Liver (tissue), 10 donors: ENCODE results near the gene TAS2R46. TPM values are rescaled to one million over a fixed set of nuclear protein-coding genes. Genes with fewer than 3 reads are reported as not detected.

ENCODE experiments used
- DNase-seq: peaks from one replicate; pipeline ENCODE4 v3.0.0-alpha.2; 2017; ENCODE audit warnings: low spot score
- H3K27ac ChIP-seq, 2 donors: one replicate each; pipeline ENCODE4 v1.7.0; 2013; ENCODE audit warnings: inconsistent platforms in 2 of 2, low read length in 2 of 2, control low read depth in 1 of 2, low read depth in 1 of 2, mild to moderate bottlenecking in 1 of 2
- H3K27me3 ChIP-seq, 4 donors: one replicate each; pipeline versions ENCODE4 v1.6.1 to v1.7.0; 2013; ENCODE audit warnings: low read length in 3 of 4, inconsistent platforms in 1 of 4, mild to moderate bottlenecking in 1 of 4, moderate library complexity in 1 of 4; ENCODE audit not compliant: control insufficient read depth in 4 of 4, insufficient read depth in 4 of 4
- H3K36me3 ChIP-seq, 4 donors: one replicate each; pipeline versions ENCODE4 v1.6.1 to v1.7.0; 2013; ENCODE audit warnings: low read length in 3 of 4, mild to moderate bottlenecking in 3 of 4, low read depth in 1 of 4, moderate library complexity in 1 of 4; ENCODE audit not compliant: control insufficient read depth in 4 of 4, insufficient read depth in 3 of 4
- H3K4me1 ChIP-seq, 4 donors: one replicate each; pipeline versions ENCODE4 v1.6.1 to v1.7.0; 2013; ENCODE audit warnings: low read length in 3 of 4, mild to moderate bottlenecking in 3 of 4, moderate library complexity in 1 of 4; ENCODE audit not compliant: control insufficient read depth in 4 of 4, insufficient read depth in 4 of 4
- H3K4me3 ChIP-seq, 3 donors: one replicate each; pipeline versions ENCODE4 v1.6.1 to v1.7.0; 2013; ENCODE audit warnings: low read length in 3 of 3, control low read depth in 1 of 3, low read depth in 1 of 3, mild to moderate bottlenecking in 1 of 3
- H3K9ac ChIP-seq, 2 donors: one replicate each; pipeline ENCODE4 v1.7.0; 2013; ENCODE audit warnings: low read length in 2 of 2, mild to moderate bottlenecking in 2 of 2, moderate library complexity in 2 of 2, control low read depth in 1 of 2, low read depth in 1 of 2
- H3K9me3 ChIP-seq, 4 donors: one replicate each; pipeline versions ENCODE4 v1.6.1 to v1.7.0; 2013; ENCODE audit warnings: low read length in 3 of 4; ENCODE audit not compliant: control insufficient read depth in 4 of 4
- EGR1 ChIP-seq, 2 donors: IDR thresholded peaks; 2 replicates each; pipeline ENCODE4 v1.6.1; 2016 to 2018; ENCODE audit warnings: antibody characterized with exemption in 2 of 2, low read depth in 2 of 2
- FOXA1 ChIP-seq: IDR thresholded peaks from 2 replicates; pipeline ENCODE4 v1.6.1; 2016; ENCODE audit warnings: antibody characterized with exemption
- GABPA ChIP-seq, 2 donors: IDR thresholded peaks in 1 of 2; conservative IDR thresholded peaks in 1 of 2; 2 replicates each; pipeline ENCODE4 v1.6.1; 2016; ENCODE audit warnings: antibody characterized with exemption in 2 of 2, mild to moderate bottlenecking in 1 of 2, moderate library complexity in 1 of 2
- HNF4G ChIP-seq: IDR thresholded peaks from 2 replicates; pipeline ENCODE4 v1.6.1; 2016; ENCODE audit warnings: antibody characterized with exemption
- JUND ChIP-seq, 2 donors: IDR thresholded peaks; 2 replicates each; pipeline ENCODE4 v1.6.1; 2016; ENCODE audit warnings: antibody characterized with exemption in 2 of 2
- NR2F2 ChIP-seq: IDR thresholded peaks from 2 replicates; pipeline ENCODE4 v1.6.1; 2016; ENCODE audit warnings: antibody characterized with exemption
- SP1 ChIP-seq: IDR thresholded peaks from 2 replicates; pipeline ENCODE4 v1.6.1; 2018; ENCODE audit warnings: antibody characterized with exemption, mild to moderate bottlenecking
- YY1 ChIP-seq: IDR thresholded peaks from 2 replicates; pipeline ENCODE4 v1.6.1; 2016; ENCODE audit warnings: antibody characterized with exemption, mild to moderate bottlenecking
- polyA plus RNA-seq, 2 donors: library from polyadenylated mRNA; stranded (reverse) in 1 of 2; unstranded in 1 of 2; fragments of 200-250 nt in 1 of 2; fragments of >200 nt in 1 of 2; fragmentation: Nextera tagmentation in 1 of 2; extraction: Ambion mirVana in 1 of 2; gene quantifications; one replicate each; pipeline versions ENCODE4 v1.2.1 to v1.2.3, GENCODE V29; 2013 to 2015
- small RNA-seq: library from RNA; depleted of rRNA; stranded (forward); fragments of <200 nt; gene quantifications from one replicate; pipeline ENCODE3, GENCODE V24; 2014
- total RNA-seq, 2 donors: library from RNA; depleted of rRNA; stranded (reverse); fragments of >200 nt; gene quantifications; one replicate each; pipeline ENCODE4 v1.2.3, GENCODE V29; 2014
- TF ChIP-seq, protein P1 (sequence below): IDR thresholded peaks from 2 replicates; pipeline ENCODE4 v1.6.1; 2016; ENCODE audit warnings: antibody characterized with exemption, mild to moderate bottlenecking
- donor health status: healthy.
- donor health status: healthy.
- donor health status: healthy.
- donor health status: healthy.
- donor health status: healthy.

Gene TAS2R46
- total and polyA plus RNA-seq, 4 donors, result 0.35 to 6.7 (median 1.1) TPM; not detected in 1

GRCh38 chr12:11014234-11014633 is 47.9 kb downstream of the TAS2R46 start:
- Histone ChIP-seq H3K27me3 (no peaks in the 10 kb centered on the region), H3K36me3 (no peaks in the 10 kb centered on the region), H3K9ac (no peak overlapping the region), H3K27ac (no peak overlapping the region), H3K4me1 (peaks cover 0 to 10% (median 4%) of the 10 kb centered on the region in 4 donors), H3K9me3 (no peaks in the 10 kb centered on the region), H3K4me3 (no peak overlapping the region)
- no peak for TF ChIP-seq HNF4G
- no peak for TF ChIP-seq NR2F2
- TF ChIP-seq JUND (IDR thresholded peaks at IDR 0.05), result no peak
- TF ChIP-seq SP1, result no peak
- no peak for TF ChIP-seq EGR1 (IDR thresholded peaks at IDR 0.05; ENCODE audit: low read depth in 2 of 2)
- no peak for TF ChIP-seq YY1
- TF ChIP-seq, protein P1, sequence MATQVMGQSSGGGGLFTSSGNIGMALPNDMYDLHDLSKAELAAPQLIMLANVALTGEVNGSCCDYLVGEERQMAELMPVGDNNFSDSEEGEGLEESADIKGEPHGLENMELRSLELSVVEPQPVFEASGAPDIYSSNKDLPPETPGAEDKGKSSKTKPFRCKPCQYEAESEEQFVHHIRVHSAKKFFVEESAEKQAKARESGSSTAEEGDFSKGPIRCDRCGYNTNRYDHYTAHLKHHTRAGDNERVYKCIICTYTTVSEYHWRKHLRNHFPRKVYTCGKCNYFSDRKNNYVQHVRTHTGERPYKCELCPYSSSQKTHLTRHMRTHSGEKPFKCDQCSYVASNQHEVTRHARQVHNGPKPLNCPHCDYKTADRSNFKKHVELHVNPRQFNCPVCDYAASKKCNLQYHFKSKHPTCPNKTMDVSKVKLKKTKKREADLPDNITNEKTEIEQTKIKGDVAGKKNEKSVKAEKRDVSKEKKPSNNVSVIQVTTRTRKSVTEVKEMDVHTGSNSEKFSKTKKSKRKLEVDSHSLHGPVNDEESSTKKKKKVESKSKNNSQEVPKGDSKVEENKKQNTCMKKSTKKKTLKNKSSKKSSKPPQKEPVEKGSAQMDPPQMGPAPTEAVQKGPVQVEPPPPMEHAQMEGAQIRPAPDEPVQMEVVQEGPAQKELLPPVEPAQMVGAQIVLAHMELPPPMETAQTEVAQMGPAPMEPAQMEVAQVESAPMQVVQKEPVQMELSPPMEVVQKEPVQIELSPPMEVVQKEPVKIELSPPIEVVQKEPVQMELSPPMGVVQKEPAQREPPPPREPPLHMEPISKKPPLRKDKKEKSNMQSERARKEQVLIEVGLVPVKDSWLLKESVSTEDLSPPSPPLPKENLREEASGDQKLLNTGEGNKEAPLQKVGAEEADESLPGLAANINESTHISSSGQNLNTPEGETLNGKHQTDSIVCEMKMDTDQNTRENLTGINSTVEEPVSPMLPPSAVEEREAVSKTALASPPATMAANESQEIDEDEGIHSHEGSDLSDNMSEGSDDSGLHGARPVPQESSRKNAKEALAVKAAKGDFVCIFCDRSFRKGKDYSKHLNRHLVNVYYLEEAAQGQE, result no peak
- no peak for TF ChIP-seq GABPA (IDR thresholded peaks at IDR 0.05 in 1 of 2, conservative IDR thresholded peaks at IDR 0.05 in 1 of 2)
- TF ChIP-seq FOXA1, result no peak
- no peak for DNase-seq

Small RNA genes lying within 50 kb of the gene (small RNA-seq; reads per million reads assigned to genes)
- gene AC018630.1, result not detected

Other genes starting within 250 kb of the TAS2R46 start
- gene TAS2R10, start 235.9 kb downstream of the TAS2R46 start, total RNA-seq, result 1 to 10 TPM in 1 of 2 donors, under 1 TPM in 1; 0.14 to 3.0 TPM
- gene TAS2R10, start 235.9 kb downstream of the TAS2R46 start, polyA plus RNA-seq, result under 1 TPM in 1 of 2 donors, not detected in 1; 0.40 TPM
- gene PRR4, start 212.8 kb downstream of the TAS2R46 start, total RNA-seq, result 1 to 10 TPM in 1 of 2 donors, under 1 TPM in 1; 0.56 to 3.5 TPM
- gene PRR4, start 212.8 kb downstream of the TAS2R46 start, polyA plus RNA-seq, result 1 to 10 TPM in 1 of 2 donors, under 1 TPM in 1; 0.65 to 2.2 TPM
- gene PRH1, start 178.0 kb downstream of the TAS2R46 start, total RNA-seq, result 10 to 100 TPM in 1 of 2 donors, 1 to 10 TPM in 1; 9.6 to 29.6 TPM
- 10 to 100 TPM in 1 of 2 donors, 1 to 10 TPM in 1; 1.3 to 22.6 TPM for gene PRH1, start 178.0 kb downstream of the TAS2R46 start, polyA plus RNA-seq
- 1 to 10 TPM in 1 of 2 donors, under 1 TPM in 1; 0.51 to 6.2 TPM for gene TAS2R13, start 152.7 kb downstream of the TAS2R46 start, total RNA-seq
- gene TAS2R13, start 152.7 kb downstream of the TAS2R46 start, polyA plus RNA-seq, result under 1 TPM in 1 of 2 donors, not detected in 1; 0.10 TPM
- gene PRH2, start 133.1 kb downstream of the TAS2R46 start, total RNA-seq, result under 1 TPM; 0.23 to 0.42 TPM
- gene PRH2, start 133.1 kb downstream of the TAS2R46 start, polyA plus RNA-seq, result under 1 TPM in 1 of 2 donors, not detected in 1; 0.40 TPM
- 1 to 10 TPM; 1.5 to 6.9 TPM for gene TAS2R14, start 123.0 kb downstream of the TAS2R46 start, total RNA-seq
- gene TAS2R14, start 123.0 kb downstream of the TAS2R46 start, polyA plus RNA-seq, result 1 to 10 TPM in 1 of 2 donors, under 1 TPM in 1; 0.16 to 1.4 TPM
- 1 to 10 TPM in 1 of 2 donors, under 1 TPM in 1; 0.89 to 7.8 TPM for gene TAS2R50, start 75.4 kb downstream of the TAS2R46 start, total RNA-seq
- gene TAS2R50, start 75.4 kb downstream of the TAS2R46 start, polyA plus RNA-seq, result not detected
- gene TAS2R20, start 64.0 kb downstream of the TAS2R46 start, total RNA-seq, result 1 to 10 TPM; 1.4 to 5.9 TPM
- gene TAS2R20, start 64.0 kb downstream of the TAS2R46 start, polyA plus RNA-seq, result under 1 TPM; 0.03 to 0.49 TPM
- gene TAS2R19, start 39.7 kb downstream of the TAS2R46 start, total RNA-seq, result 10 to 100 TPM in 1 of 2 donors, 1 to 10 TPM in 1; 2.1 to 11.8 TPM
- not detected for gene TAS2R19, start 39.7 kb downstream of the TAS2R46 start, polyA plus RNA-seq
- gene TAS2R31, start 30.9 kb downstream of the TAS2R46 start, total RNA-seq, result 1 to 10 TPM; 1.3 to 7.4 TPM
- under 1 TPM in 1 of 2 donors, not detected in 1; 0.99 TPM for gene TAS2R31, start 30.9 kb downstream of the TAS2R46 start, polyA plus RNA-seq
- gene TAS2R43, start 30.0 kb upstream of the TAS2R46 start, total RNA-seq, result 1 to 10 TPM in 1 of 2 donors, under 1 TPM in 1; 0.84 to 3.8 TPM
- gene TAS2R43, start 30.0 kb upstream of the TAS2R46 start, polyA plus RNA-seq, result under 1 TPM in 1 of 2 donors, not detected in 1; 0.57 TPM
- gene TAS2R30, start 72.3 kb upstream of the TAS2R46 start, total RNA-seq, result 10 to 100 TPM in 1 of 2 donors, 1 to 10 TPM in 1; 3.4 to 12.0 TPM
- gene TAS2R30, start 72.3 kb upstream of the TAS2R46 start, polyA plus RNA-seq, result under 1 TPM in 1 of 2 donors, not detected in 1; 0.18 TPM
- gene SMIM10L1, start 108.9 kb upstream of the TAS2R46 start, total RNA-seq, result 1 to 10 TPM; 4.9 to 6.3 TPM
- gene SMIM10L1, start 108.9 kb upstream of the TAS2R46 start, polyA plus RNA-seq, result 1 to 10 TPM; 6.0 to 6.3 TPM
- not detected for gene TAS2R42, start 124.6 kb upstream of the TAS2R46 start, total RNA-seq
- gene TAS2R42, start 124.6 kb upstream of the TAS2R46 start, polyA plus RNA-seq, result not detected
- not detected for gene PRB3, start 207.4 kb upstream of the TAS2R46 start, total RNA-seq
- gene PRB3, start 207.4 kb upstream of the TAS2R46 start, polyA plus RNA-seq, result not detected
- not detected for gene PRB4, start 248.1 kb upstream of the TAS2R46 start, total RNA-seq
- not detected for gene PRB4, start 248.1 kb upstream of the TAS2R46 start, polyA plus RNA-seq